Measurements from ENCODE around the gene SAMD5.

Gene SAMD5

GRCh38 chr6:147566244-147566898, 57.9 kb downstream of the SAMD5 start:
- DNase-seq (ENCODE audit: low read depth in 2 of 2) = no peak

- no peak for DNase-seq (ENCODE audit: low read depth in 2 of 2)
Measured at GRCh38 chr6:147567141-147567805, 58.8 kb downstream of the SAMD5 start.

- no peak for DNase-seq (ENCODE audit: low read depth in 2 of 2)
Measured at GRCh38 chr6:147569788-147570187, 61.3 kb downstream of the SAMD5 start.

GRCh38 chr6:147570681-147571080, 62.2 kb downstream of the SAMD5 start:
- DNase-seq (ENCODE audit: low read depth in 2 of 2) = no peak

GRCh38 chr6:147577488-147577887, 69.0 kb downstream of the SAMD5 start:
- no peak for DNase-seq (ENCODE audit: low read depth in 2 of 2)

- DNase-seq (ENCODE audit: low read depth in 2 of 2) = no peak
Measured at GRCh38 chr6:147578159-147578558, 69.7 kb downstream of the SAMD5 start.

GRCh38 chr6:147578883-147579282, 70.4 kb downstream of the SAMD5 start:
- no peak for DNase-seq (ENCODE audit: low read depth in 2 of 2)

- DNase-seq (ENCODE audit: low read depth in 2 of 2) = no peak
Measured at GRCh38 chr6:147579667-147580066, 71.2 kb downstream of the SAMD5 start.

- DNase-seq (ENCODE audit: low read depth in 2 of 2) = no peak
Measured at GRCh38 chr6:147582991-147583390, 74.5 kb downstream of the SAMD5 start.

- no peak for DNase-seq (ENCODE audit: low read depth in 2 of 2)
Measured at GRCh38 chr6:147585256-147585655, 76.8 kb downstream of the SAMD5 start.

GRCh38 chr6:147586044-147586443, 77.6 kb downstream of the SAMD5 start:
- no peak for DNase-seq (ENCODE audit: low read depth in 2 of 2)

GRCh38 chr6:147587907-147588306, 79.4 kb downstream of the SAMD5 start:
- DNase-seq (ENCODE audit: low read depth in 2 of 2) = no peak

GRCh38 chr6:147588469-147588868, 80.0 kb downstream of the SAMD5 start:
- no peak for DNase-seq (ENCODE audit: low read depth in 2 of 2)

GRCh38 chr6:147589739-147590250, 81.3 kb downstream of the SAMD5 start:
- DNase-seq (ENCODE audit: low read depth in 2 of 2) = no peak

- no peak for DNase-seq (ENCODE audit: low read depth in 2 of 2)
Measured at GRCh38 chr6:147595961-147596360, 87.5 kb downstream of the SAMD5 start.

GRCh38 chr6:147603392-147604081, 95.0 kb downstream of the SAMD5 start:
- no peak for DNase-seq (ENCODE audit: low read depth in 2 of 2)

GRCh38 chr6:147604373-147604772, 95.9 kb downstream of the SAMD5 start:
- no peak for DNase-seq (ENCODE audit: low read depth in 2 of 2)

GRCh38 chr6:147611992-147612391, 103.5 kb downstream of the SAMD5 start:
- no peak for DNase-seq (ENCODE audit: low read depth in 2 of 2)

- DNase-seq (ENCODE audit: low read depth in 2 of 2) = no peak
Measured at GRCh38 chr6:147614501-147614900, 106.0 kb downstream of the SAMD5 start.

- DNase-seq (ENCODE audit: low read depth in 2 of 2) = no peak
Measured at GRCh38 chr6:147615659-147616456, 107.4 kb downstream of the SAMD5 start.

- DNase-seq (ENCODE audit: low read depth in 2 of 2) = no peak
Measured at GRCh38 chr6:147617366-147617765, 108.9 kb downstream of the SAMD5 start.

- DNase-seq (ENCODE audit: low read depth in 2 of 2) = no peak
Measured at GRCh38 chr6:147618457-147618856, 110.0 kb downstream of the SAMD5 start.
